Stimulated activated CD4-positive, alpha-beta T cell treated with anti-CD3 and anti-CD28 coated beads, Interleukin-12 subunit alpha, Interleukin-12 subunit beta, amount 100 ng/mL, for 4 hours (primary cell): Measurements from ENCODE around the gene FABP1.

Experiments
- DNase-seq: peaks from one replicate; pipeline ENCODE4 v3.0.0-alpha.2; 2020

Gene FABP1

GRCh38 chr2:88113069-88113468 is 14.8 kb downstream of the FABP1 start:
- no peak for DNase-seq

GRCh38 chr2:88110830-88111229 is 17.0 kb downstream of the FABP1 start:
- DNase-seq = no peak

- DNase-seq = no peak
Observed at GRCh38 chr2:88108796-88109195, 19.1 kb downstream of the FABP1 start.

- DNase-seq = no peak
Observed at GRCh38 chr2:88100489-88100858, 27.4 kb downstream of the FABP1 start.

- no peak for DNase-seq
Observed at GRCh38 chr2:88099798-88100488, 27.9 kb downstream of the FABP1 start.

GRCh38 chr2:88098558-88098900 is 29.3 kb downstream of the FABP1 start:
- no peak for DNase-seq

GRCh38 chr2:88097891-88098557 is 29.8 kb downstream of the FABP1 start:
- no peak for DNase-seq

- DNase-seq = no peak
Observed at GRCh38 chr2:88097192-88097591, 30.7 kb downstream of the FABP1 start.

- no peak for DNase-seq
Observed at GRCh38 chr2:88096708-88097107, 31.2 kb downstream of the FABP1 start.

GRCh38 chr2:88095022-88095421 is 32.8 kb downstream of the FABP1 start:
- DNase-seq = no peak

GRCh38 chr2:88092773-88093172 is 35.1 kb downstream of the FABP1 start:
- DNase-seq = no peak

GRCh38 chr2:88091943-88092342 is 35.9 kb downstream of the FABP1 start:
- DNase-seq = no peak

GRCh38 chr2:88090446-88091283 is 37.2 kb downstream of the FABP1 start:
- peak; percentile 52 for DNase-seq

- no peak for DNase-seq
Observed at GRCh38 chr2:88088999-88089398, 38.9 kb downstream of the FABP1 start.

- no peak for DNase-seq
Observed at GRCh38 chr2:88087763-88088162, 40.1 kb downstream of the FABP1 start.

- DNase-seq = no peak
Observed at GRCh38 chr2:88087073-88087472, 40.8 kb downstream of the FABP1 start.

- no peak for DNase-seq
Observed at GRCh38 chr2:88086401-88086800, 41.5 kb downstream of the FABP1 start.

- DNase-seq = no peak
Observed at GRCh38 chr2:88085602-88086001, 42.3 kb downstream of the FABP1 start.

GRCh38 chr2:88085099-88085498 is 42.8 kb downstream of the FABP1 start:
- DNase-seq = no peak

- no peak for DNase-seq
Observed at GRCh38 chr2:88082781-88083180, 45.1 kb downstream of the FABP1 start.

GRCh38 chr2:88081924-88082608 is 45.8 kb downstream of the FABP1 start:
- DNase-seq = no peak

GRCh38 chr2:88080545-88080944 is 47.3 kb downstream of the FABP1 start:
- DNase-seq = no peak

GRCh38 chr2:88078643-88079172 is 49.2 kb downstream of the FABP1 start:
- no peak for DNase-seq
